HT-29 (cell line): Measurements from ENCODE around the gene BTBD3. TPM values are rescaled to one million over a fixed set of nuclear protein-coding genes. Genes with fewer than 3 reads are reported as not detected.
A peak's percentile ranks its signal among the peaks of the same experiment; 100 is the strongest.

Experiments used
- DNase-seq: peaks from one replicate; pipeline ENCODE4 v3.0.0-alpha.2; 2015; ENCODE audit warnings: low spot score
- total RNA-seq: library from RNA; depleted of rRNA; stranded (reverse); fragments of >200 nt; shearing (Covaris generic); gene quantifications from 2 replicates; pipeline ENCODE4 v1.2.3, GENCODE V29; 2014

The BTBD3 gene
- total RNA-seq, 1 experiment from 2014 or later: 26.7 TPM

- DNase-seq: no peak
These were observed 4.9 kb upstream of the BTBD3 start for GRCh38 chr20:11912659-11913415.

- no peak for DNase-seq
These were observed 725 bp downstream of the BTBD3 start for GRCh38 chr20:11918391-11918845.

GRCh38 chr20:11918981-11919380, 1.3 kb downstream of the BTBD3 start:
- DNase-seq: peak; percentile 44

- DNase-seq: no peak
These were observed 1.9 kb downstream of the BTBD3 start for GRCh38 chr20:11919581-11919980.

GRCh38 chr20:11920083-11920482, 2.4 kb downstream of the BTBD3 start:
- no peak for DNase-seq

- no peak for DNase-seq
These were observed 3.6 kb downstream of the BTBD3 start for GRCh38 chr20:11921321-11921720.

- no peak for DNase-seq
These were observed 4.9 kb downstream of the BTBD3 start for GRCh38 chr20:11922561-11922960.

GRCh38 chr20:11924923-11925322, 7.2 kb downstream of the BTBD3 start:
- DNase-seq: no peak

- no peak for DNase-seq
These were observed 8.8 kb downstream of the BTBD3 start for GRCh38 chr20:11926292-11926998.

- DNase-seq: no peak
These were observed 12.3 kb downstream of the BTBD3 start for GRCh38 chr20:11929947-11930346.

- DNase-seq: no peak
These were observed 17.8 kb downstream of the BTBD3 start for GRCh38 chr20:11935212-11936154.

GRCh38 chr20:11936157-11936556, 18.5 kb downstream of the BTBD3 start:
- DNase-seq: no peak

GRCh38 chr20:11937230-11937629, 19.5 kb downstream of the BTBD3 start:
- DNase-seq: no peak

GRCh38 chr20:11941593-11942246, 24.0 kb downstream of the BTBD3 start:
- no peak for DNase-seq

GRCh38 chr20:11943778-11944177, 26.1 kb downstream of the BTBD3 start:
- no peak for DNase-seq

- DNase-seq: no peak
These were observed 31.1 kb downstream of the BTBD3 start for GRCh38 chr20:11948806-11949205.

GRCh38 chr20:11949711-11950110, 32.0 kb downstream of the BTBD3 start:
- DNase-seq: no peak

- no peak for DNase-seq
These were observed 34.0 kb downstream of the BTBD3 start for GRCh38 chr20:11951696-11952095.

GRCh38 chr20:11952639-11953038, 34.9 kb downstream of the BTBD3 start:
- no peak for DNase-seq

- no peak for DNase-seq
These were observed 40.2 kb downstream of the BTBD3 start for GRCh38 chr20:11957911-11958310.

- DNase-seq: no peak
These were observed 41.2 kb downstream of the BTBD3 start for GRCh38 chr20:11958855-11959254.
